ENCODE measurements around the gene TRPM6. TPM values are rescaled to one million over a fixed set of nuclear protein-coding genes. Genes with fewer than 3 reads are reported as not detected.

The TRPM6 gene
- total and polyA plus RNA-seq, 2 experiments from 2014 or later = 0.23 to 0.87 TPM

- Histone ChIP-seq H3K4me2 (no peak overlapping the region), H4K20me1 (replicated peaks; ENCODE audit: insufficient read depth) (no peaks in the 10 kb centered on the region), H3F3A (replicated peaks; ENCODE audit: low read depth) (no peaks in the 10 kb centered on the region), H2AFZ (no peak overlapping the region), H3K36me3 (ENCODE audit: insufficient read depth) (no peaks in the 10 kb centered on the region), H3K27ac (ENCODE audit: low read depth) (no peak overlapping the region), H3K79me2 (replicated peaks; ENCODE audit: insufficient read depth) (no peaks in the 10 kb centered on the region), H3K9me2 (ENCODE audit: insufficient read depth) (no peaks in the 10 kb centered on the region), H3K4me3 (no peak overlapping the region), H3K4me1 (ENCODE audit: insufficient read depth) (no peaks in the 10 kb centered on the region), H3K27me3 (ENCODE audit: insufficient read depth) (no peaks in the 10 kb centered on the region)
- no peak for ATAC-seq
- no peaks in the 10 kb centered on the region for H3K36me3 Mint-ChIP-seq (ENCODE audit: low read depth)
- no peak for TF ChIP-seq CREB1 (CRISPR knock-in tag; IDR thresholded peaks at IDR 0.05; ENCODE audit: low read depth)
- no peak for TF ChIP-seq ZNF462 (CRISPR knock-in tag; IDR thresholded peaks at IDR 0.05)
- no peak for TF ChIP-seq EZH2 (IDR thresholded peaks at IDR 0.05; ENCODE audit: low read depth, unreplicated experiment)
- no peak for TF ChIP-seq POLR2AphosphoS5 (IDR thresholded peaks at IDR 0.05; ENCODE audit: low read depth)
- no peak for TF ChIP-seq EZH2phosphoT487 (IDR thresholded peaks at IDR 0.05; ENCODE audit: unreplicated experiment)
- TF ChIP-seq STAT1 (IDR thresholded peaks at IDR 0.05; ENCODE audit: unreplicated experiment) = no peak
- TF ChIP-seq JUNB (IDR thresholded peaks at IDR 0.05; ENCODE audit: unreplicated experiment) = no peak
- no peak for TF ChIP-seq CTCF (conservative IDR thresholded peaks at IDR 0.05; ENCODE audit: low read depth in 2 of 2)
- TF ChIP-seq NANOG (IDR thresholded peaks at IDR 0.05; ENCODE audit: borderline replicate concordance) = no peak
- TF ChIP-seq REST (IDR thresholded peaks at IDR 0.05; ENCODE audit: unreplicated experiment) = no peak
- TF ChIP-seq ETS1 (IDR thresholded peaks at IDR 0.05) = no peak
- no peaks in the 10 kb centered on the region for H3K4me1 Mint-ChIP-seq
- no peak overlapping the region for H3K4me3 Mint-ChIP-seq
- H3K9me3 Mint-ChIP-seq = no peaks in the 10 kb centered on the region
- peak overlapping the region; percentile 13; the same call in 1 of the 2 replicates for H3K27ac Mint-ChIP-seq
- no peaks in the 10 kb centered on the region for H3K27me3 Mint-ChIP-seq (ENCODE audit: insufficient read depth, low read depth, poor library complexity)
- no peak for DNase-seq (ENCODE audit: low spot score)
Observed at GRCh38 chr9:74783408-74783807, 104.3 kb downstream of the TRPM6 start.
